OCI-LY7 (cell line): ENCODE data around the gene PLSCR1. TPM values are rescaled to one million over a fixed set of nuclear protein-coding genes. Genes with fewer than 3 reads are reported as not detected.
A peak's percentile ranks its signal among the peaks of the same experiment; 100 is the strongest.

Experiments used
- BruUV-seq: library from RNA; stranded (reverse); fragments of 400-500 nt; replicated peaks from 2 replicates; lab custom pipeline; 2021; lab: Mats Ljungman, UMichigan
- CTCF ChIA-PET: fragments of 300-600 bp; sonication (Branson Sonifier 250); formaldehyde crosslinking; loops from one replicate; lab custom pipeline; 2022; ENCODE audit warnings: antibody characterized with exemption; ENCODE audit not compliant: unreplicated experiment; lab: Charles Lee
- POLR2A ChIA-PET: fragments of 300-600 bp; sonication (Branson Sonifier 250); formaldehyde crosslinking; loops from one replicate; lab custom pipeline; 2022; ENCODE audit warnings: antibody characterized with exemption; lab: Charles Lee
- DNase-seq: peaks from one replicate; pipeline ENCODE4 v3.0.0-alpha.2; 2015; ENCODE audit warnings: low spot score
- H2AFZ ChIP-seq: fragments of 200-600 bp; sonication (generic), shearing (Covaris generic); 2 replicates; pipeline ENCODE4 v1.6.1; 2014; ENCODE audit warnings: mild to moderate bottlenecking, antibody characterized with exemption, low read length, moderate library complexity
- H3K27ac ChIP-seq: fragments of 200-600 bp; sonication (generic); 2 replicates; pipeline ENCODE4 v1.5.1; 2014; ENCODE audit warnings: mixed run types, low read depth, mild to moderate bottlenecking, moderate library complexity, low read length, inconsistent platforms; ENCODE audit not compliant: poor library complexity, severe bottlenecking
- H3K36me3 ChIP-seq: fragments of 200-600 bp; sonication (generic); 2 replicates; pipeline ENCODE4 v1.6.1; 2014; ENCODE audit warnings: mild to moderate bottlenecking, antibody characterized with exemption, low read length, moderate library complexity, mixed read lengths; ENCODE audit not compliant: insufficient read depth
- H3K4me1 ChIP-seq: fragments of 200-600 bp; sonication (generic); 2 replicates; pipeline ENCODE4 v1.5.1; 2014; ENCODE audit warnings: mild to moderate bottlenecking, low read length; ENCODE audit not compliant: insufficient read depth, poor library complexity, severe bottlenecking
- H3K4me2 ChIP-seq: fragments of 200-600 bp; sonication (generic); 2 replicates; pipeline ENCODE4 v1.6.1; 2014; ENCODE audit warnings: mild to moderate bottlenecking, low read length
- H3K4me3 ChIP-seq: fragments of 200-600 bp; sonication (generic); 2 replicates; pipeline ENCODE4 v1.5.1; 2014; ENCODE audit warnings: mild to moderate bottlenecking, low read depth, low read length; ENCODE audit not compliant: poor library complexity, severe bottlenecking
- H3K79me2 ChIP-seq: fragments of 200-600 bp; sonication (generic); 2 replicates; pipeline ENCODE4 v1.6.1; 2016; ENCODE audit warnings: low read depth, mild to moderate bottlenecking, low read length, moderate library complexity, mixed read lengths; ENCODE audit not compliant: insufficient read depth
- H3K9me2 ChIP-seq: fragments of 200-600 bp; sonication (generic); 2 replicates; pipeline ENCODE4 v1.6.1; 2016; ENCODE audit warnings: mild to moderate bottlenecking, low read length, mixed read lengths; ENCODE audit not compliant: insufficient read depth
- H3K9me3 ChIP-seq: fragments of 200-600 bp; sonication (generic); 2 replicates; pipeline ENCODE4 v1.6.1; 2014; ENCODE audit warnings: mild to moderate bottlenecking, mixed run types, low read length, mixed read lengths
- H4K20me1 ChIP-seq: fragments of 200-600 bp; sonication (generic); 2 replicates; pipeline ENCODE4 v1.6.1; 2014; ENCODE audit warnings: mild to moderate bottlenecking, antibody characterized with exemption, low read length, moderate library complexity, mixed read lengths; ENCODE audit not compliant: insufficient read depth
- EZH2phosphoT487 ChIP-seq: fragments of 200-600 bp; sonication (generic); IDR thresholded peaks from 2 replicates; pipeline ENCODE4 v1.6.1; 2018; ENCODE audit warnings: low read depth, borderline replicate concordance, mild to moderate bottlenecking, mixed run types, antibody characterized with exemption, low read length, moderate library complexity, mixed read lengths
- intact Hi-C: fragments of 100-400 bp; cut with micrococcal nuclease; formaldehyde crosslinking; loops from one replicate; pipeline ENCODE4 v1.10.0; 2022; ENCODE audit not compliant: unreplicated experiment
- total RNA-seq, 2 experiments: library from RNA; depleted of rRNA in 1 of 2; stranded (reverse); fragments of >200 nt in 1 of 2; shearing (Covaris generic) in 1 of 2; gene quantifications; 2 replicates each; pipeline ENCODE4 v1.2.3, GENCODE V29; 2014 to 2022
- TF ChIP-seq, protein P1 (sequence below): fragments of 200-600 bp; sonication (generic); conservative IDR thresholded peaks from 2 replicates; pipeline ENCODE4 v1.5.1; 2014; ENCODE audit warnings: mild to moderate bottlenecking, antibody characterized with exemption, low read length, moderate library complexity, mixed read lengths

The PLSCR1 gene
- total RNA-seq, 2 experiments from 2014 or later: 1.8 to 13.4 TPM

DNA sequence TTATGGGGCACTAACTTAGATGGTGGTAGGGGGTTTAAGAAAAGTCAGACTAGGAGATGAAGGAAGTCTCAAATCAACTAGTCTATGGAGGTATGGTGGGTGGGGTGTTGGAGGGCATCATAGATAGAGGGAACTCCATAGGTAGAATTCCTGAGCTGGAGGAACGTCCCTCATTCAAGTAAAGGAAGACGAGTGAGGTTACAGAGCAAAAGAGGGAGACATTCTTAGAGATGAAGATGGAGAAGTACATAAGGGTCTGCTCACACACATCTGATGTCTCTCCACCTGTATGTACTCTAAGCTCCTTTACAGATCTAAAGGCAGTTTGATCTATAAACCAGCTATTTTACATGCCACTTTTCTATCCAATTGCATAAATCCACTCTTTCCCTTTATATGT, 1.4 kb downstream of the PLSCR1 start:
- H4K20me1 ChIP-seq: peaks cover 7% of the 10 kb centered on the region; the same call in 1 of the 2 replicates
- no peak overlapping the region for H2AFZ ChIP-seq
- H3K9me3 ChIP-seq: no peaks in the 10 kb centered on the region
- DNase-seq: no peak
- H3K27ac ChIP-seq: no peak overlapping the region
- ChIA-PET CTCF (no interaction called here), POLR2A (interaction anchor here (0.7 to 2.2 kb wide), 7 partner anchors 10 to 101 kb away, joined by 3 to 8 read pairs (median 4); no protein-coding TSS in a partner anchor)
- no TSS peak for BruUV-seq
- H3K4me1 ChIP-seq: no peaks in the 10 kb centered on the region
- peak overlapping the region; percentile 74 for H3K4me3 ChIP-seq
- H3K79me2 ChIP-seq: no peaks in the 10 kb centered on the region
- TF ChIP-seq EZH2phosphoT487: no peak
- TF ChIP-seq, protein P1, sequence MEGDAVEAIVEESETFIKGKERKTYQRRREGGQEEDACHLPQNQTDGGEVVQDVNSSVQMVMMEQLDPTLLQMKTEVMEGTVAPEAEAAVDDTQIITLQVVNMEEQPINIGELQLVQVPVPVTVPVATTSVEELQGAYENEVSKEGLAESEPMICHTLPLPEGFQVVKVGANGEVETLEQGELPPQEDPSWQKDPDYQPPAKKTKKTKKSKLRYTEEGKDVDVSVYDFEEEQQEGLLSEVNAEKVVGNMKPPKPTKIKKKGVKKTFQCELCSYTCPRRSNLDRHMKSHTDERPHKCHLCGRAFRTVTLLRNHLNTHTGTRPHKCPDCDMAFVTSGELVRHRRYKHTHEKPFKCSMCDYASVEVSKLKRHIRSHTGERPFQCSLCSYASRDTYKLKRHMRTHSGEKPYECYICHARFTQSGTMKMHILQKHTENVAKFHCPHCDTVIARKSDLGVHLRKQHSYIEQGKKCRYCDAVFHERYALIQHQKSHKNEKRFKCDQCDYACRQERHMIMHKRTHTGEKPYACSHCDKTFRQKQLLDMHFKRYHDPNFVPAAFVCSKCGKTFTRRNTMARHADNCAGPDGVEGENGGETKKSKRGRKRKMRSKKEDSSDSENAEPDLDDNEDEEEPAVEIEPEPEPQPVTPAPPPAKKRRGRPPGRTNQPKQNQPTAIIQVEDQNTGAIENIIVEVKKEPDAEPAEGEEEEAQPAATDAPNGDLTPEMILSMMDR: no peak
- intact Hi-C loops: no loop called here
- H3K36me3 ChIP-seq: no peaks in the 10 kb centered on the region
- no peaks in the 10 kb centered on the region for H3K9me2 ChIP-seq
- H3K4me2 ChIP-seq: peak overlapping the region; percentile 90

DNA sequence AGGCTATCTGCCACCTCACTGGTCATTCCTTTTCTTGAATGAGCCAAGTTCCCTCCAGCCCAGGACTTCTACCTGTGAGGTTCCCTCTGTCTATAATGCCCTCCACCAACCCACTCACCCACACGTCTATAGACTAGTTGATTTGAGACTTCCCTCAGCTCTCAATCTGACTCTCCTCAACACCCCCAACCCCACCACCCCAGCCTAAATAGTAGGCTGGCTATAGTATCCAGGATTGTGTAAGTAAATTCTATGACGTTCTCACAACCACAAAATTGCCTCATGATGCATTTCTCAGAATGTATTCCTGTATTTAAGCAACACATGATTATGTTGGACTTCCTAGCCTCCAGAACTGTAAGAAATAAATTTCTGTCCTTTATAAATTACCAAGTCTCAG, 2.2 kb downstream of the PLSCR1 start:
- H3K9me3 ChIP-seq: no peaks in the 10 kb centered on the region
- BruUV-seq: no TSS peak
- no peak overlapping the region; the same call in 1 of the 2 replicates for H3K4me2 ChIP-seq
- no peak overlapping the region for H3K27ac ChIP-seq
- ChIA-PET POLR2A (interaction anchor here (0.5 to 1.7 kb wide), 2 partner anchors 14 to 213 kb away, joined by 3 to 8 read pairs; no protein-coding TSS in a partner anchor), CTCF (no interaction called here)
- TF ChIP-seq EZH2phosphoT487: no peak
- TF ChIP-seq, protein P1: no peak
- no peaks in the 10 kb centered on the region for H3K4me1 ChIP-seq
- H3K36me3 ChIP-seq: no peaks in the 10 kb centered on the region
- H4K20me1 ChIP-seq: peaks cover 7% of the 10 kb centered on the region; the same call in 1 of the 2 replicates
- H3K79me2 ChIP-seq: no peaks in the 10 kb centered on the region
- DNase-seq: no peak
- H3K4me3 ChIP-seq: no peak overlapping the region
- H3K9me2 ChIP-seq: no peaks in the 10 kb centered on the region
- H2AFZ ChIP-seq: no peak overlapping the region
- intact Hi-C loops: no loop called here

DNA sequence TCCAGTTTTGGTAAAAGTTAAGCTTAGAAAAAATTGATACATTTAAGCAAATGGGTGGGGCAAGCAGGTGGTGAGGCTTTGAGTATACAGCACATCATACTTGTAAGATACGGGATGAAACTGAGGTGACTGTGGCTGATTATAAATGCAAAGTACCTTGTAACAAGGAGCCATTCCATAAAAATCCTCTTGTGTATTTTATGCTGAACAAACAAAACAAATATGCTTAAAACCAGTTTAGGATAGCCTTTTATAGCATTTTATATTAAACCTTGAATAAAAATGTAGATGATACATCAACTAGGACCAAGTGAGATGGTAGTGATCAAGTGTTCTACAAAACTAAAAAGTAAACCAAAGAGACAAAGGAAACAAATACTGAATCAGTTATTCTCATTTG, 3.4 kb downstream of the PLSCR1 start:
- Histone ChIP-seq H3K4me2 (no peak overlapping the region), H3K27ac (no peak overlapping the region), H2AFZ (no peak overlapping the region), H3K79me2 (no peaks in the 10 kb centered on the region), H3K9me3 (no peaks in the 10 kb centered on the region), H3K36me3 (no peaks in the 10 kb centered on the region), H4K20me1 (peaks cover 7% of the 10 kb centered on the region; the same call in 1 of the 2 replicates), H3K4me1 (no peaks in the 10 kb centered on the region), H3K4me3 (no peak overlapping the region), H3K9me2 (no peaks in the 10 kb centered on the region)
- TF ChIP-seq, protein P1: no peak
- TF ChIP-seq EZH2phosphoT487: no peak
- ChIA-PET POLR2A (interaction anchor here (0.6 to 1.2 kb wide), 3 partner anchors 26 to 288 kb away, joined by 3 to 5 read pairs (median 3); no protein-coding TSS in a partner anchor), CTCF (no interaction called here)
- DNase-seq: no peak
- intact Hi-C loops: no loop called here
- BruUV-seq: no TSS peak
